Measurements from ENCODE around the gene MNT. TPM values are rescaled to one million over a fixed set of nuclear protein-coding genes. Genes with fewer than 3 reads are reported as not detected.
A peak's percentile ranks its signal among the peaks of the same experiment; 100 is the strongest.

Gene MNT
- total and polyA plus RNA-seq, 11 donors, result 4.1 to 20.4 (median 9.8) TPM

DNA sequence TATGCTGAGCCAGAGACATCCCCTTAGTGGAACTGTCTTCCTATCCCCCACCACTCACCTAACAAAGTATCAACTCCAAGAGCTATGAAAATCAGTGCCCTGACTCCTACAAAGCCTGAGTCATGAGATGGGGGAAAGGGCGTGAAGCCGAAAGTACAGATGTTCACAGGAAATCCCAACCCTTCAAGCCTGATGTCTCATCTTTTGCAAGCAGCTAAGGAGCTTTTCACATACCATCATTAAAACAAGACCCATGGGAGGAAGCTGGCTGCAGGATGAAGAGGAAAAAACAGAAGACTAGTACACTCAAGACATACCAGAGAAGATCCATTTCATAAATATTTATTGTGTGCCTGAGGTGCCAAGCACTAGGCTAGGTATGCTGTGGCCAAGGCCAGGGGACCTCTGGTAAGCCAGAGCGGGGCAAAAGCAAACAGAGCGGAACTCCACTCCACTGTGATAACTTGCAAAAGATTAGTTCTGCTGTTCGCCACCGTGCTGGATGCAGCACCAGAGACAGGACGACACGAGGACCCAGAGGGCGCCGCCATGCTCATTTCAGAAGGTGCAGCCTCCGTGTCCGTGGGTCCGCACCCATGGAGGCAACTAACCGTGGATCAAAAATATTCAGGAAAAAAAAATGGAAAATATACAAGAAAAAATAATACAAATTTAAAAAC is 4.5 kb upstream of the MNT start:
- ATAC-seq (no peak), DNase-seq (peak in 1 of 5 donors; percentile 45)
- WGBS, 4 donors, result 73 to 83% (median 78%) methylated on average over 14 of the region's 14 CpGs
- no peak overlapping the region for H3K4me3 ChIP-seq
- intact Hi-C loops (cut with DNase I), result no loop called here
- H3K4me1 ChIP-seq, result peaks cover 0 to 59% (median 47%) of the 10 kb centered on the region in 12 donors
- TF ChIP-seq POLR2A (IDR thresholded peaks at IDR 0.05), result no peak
- TF ChIP-seq, protein P1, sequence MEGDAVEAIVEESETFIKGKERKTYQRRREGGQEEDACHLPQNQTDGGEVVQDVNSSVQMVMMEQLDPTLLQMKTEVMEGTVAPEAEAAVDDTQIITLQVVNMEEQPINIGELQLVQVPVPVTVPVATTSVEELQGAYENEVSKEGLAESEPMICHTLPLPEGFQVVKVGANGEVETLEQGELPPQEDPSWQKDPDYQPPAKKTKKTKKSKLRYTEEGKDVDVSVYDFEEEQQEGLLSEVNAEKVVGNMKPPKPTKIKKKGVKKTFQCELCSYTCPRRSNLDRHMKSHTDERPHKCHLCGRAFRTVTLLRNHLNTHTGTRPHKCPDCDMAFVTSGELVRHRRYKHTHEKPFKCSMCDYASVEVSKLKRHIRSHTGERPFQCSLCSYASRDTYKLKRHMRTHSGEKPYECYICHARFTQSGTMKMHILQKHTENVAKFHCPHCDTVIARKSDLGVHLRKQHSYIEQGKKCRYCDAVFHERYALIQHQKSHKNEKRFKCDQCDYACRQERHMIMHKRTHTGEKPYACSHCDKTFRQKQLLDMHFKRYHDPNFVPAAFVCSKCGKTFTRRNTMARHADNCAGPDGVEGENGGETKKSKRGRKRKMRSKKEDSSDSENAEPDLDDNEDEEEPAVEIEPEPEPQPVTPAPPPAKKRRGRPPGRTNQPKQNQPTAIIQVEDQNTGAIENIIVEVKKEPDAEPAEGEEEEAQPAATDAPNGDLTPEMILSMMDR (IDR thresholded peaks at IDR 0.05), result no peak
- no peaks in the 10 kb centered on the region for H3K9me3 ChIP-seq
- no peaks in the 10 kb centered on the region for H3K36me3 ChIP-seq
- peak overlapping the region in 8 of 12 donors; percentile 16 to 99 (median 62) for H3K27ac ChIP-seq
- H3K27me3 ChIP-seq, result no peaks in the 10 kb centered on the region

DNA sequence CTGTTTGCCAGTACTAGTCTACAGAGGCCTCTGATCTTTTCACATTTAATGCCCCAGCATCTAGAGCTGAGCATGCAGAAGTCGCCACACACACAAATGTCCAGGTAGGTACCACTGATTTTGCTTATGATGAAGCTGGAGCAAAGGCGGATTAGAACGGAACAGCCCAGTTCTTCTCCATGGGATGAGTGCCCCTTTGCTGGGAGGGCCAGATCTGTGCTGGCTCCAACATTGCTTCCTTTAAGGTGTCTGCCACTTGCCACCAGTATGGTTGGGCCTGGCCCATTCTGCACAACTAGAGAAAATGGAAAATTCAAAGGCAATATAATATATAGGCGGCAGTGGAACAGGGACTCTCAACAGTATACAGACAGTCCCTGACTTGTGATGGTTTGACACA is 2.2 kb upstream of the MNT start:
- no peak for TF ChIP-seq POLR2A (IDR thresholded peaks at IDR 0.05)
- TF ChIP-seq, protein P1 (IDR thresholded peaks at IDR 0.05), result no peak
- Histone ChIP-seq H3K4me1 (peaks cover 5 to 72% (median 59%) of the 10 kb centered on the region in 12 donors), H3K27me3 (no peaks in the 10 kb centered on the region), H3K4me3 (peak overlapping the region in 1 of 12 donors; percentile 97), H3K9me3 (no peaks in the 10 kb centered on the region), H3K36me3 (no peaks in the 10 kb centered on the region), H3K27ac (peak overlapping the region in 6 of 12 donors; percentile 81 to 100 (median 100))
- ATAC-seq, result no peak
- WGBS, 4 donors, result 87 to 94% (median 92%) methylated on average over 4 of the region's 4 CpGs
- intact Hi-C loops (cut with DNase I), result no loop called here
- peak in 1 of 5 donors; percentile 4 for DNase-seq

DNA sequence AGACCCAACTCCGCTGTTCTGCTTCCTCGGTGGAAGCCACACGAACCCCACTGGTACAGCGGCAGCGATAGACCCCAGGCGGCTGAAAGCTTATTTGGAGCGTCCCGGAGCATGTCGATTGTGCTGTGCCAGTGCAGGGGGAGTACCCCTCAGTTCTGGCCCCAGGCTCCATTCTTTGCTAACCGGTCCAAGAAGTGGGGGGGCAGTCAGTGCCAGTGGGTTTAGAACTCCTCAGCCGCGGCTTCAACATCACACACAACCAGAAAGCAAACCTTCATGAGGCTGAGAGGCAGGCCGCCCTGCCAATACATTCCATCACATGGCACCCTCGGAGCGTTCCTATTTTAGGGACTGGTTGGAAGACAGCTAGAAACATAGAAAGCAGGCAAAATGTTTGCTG is 1.7 kb upstream of the MNT start:
- peak in 4 of 5 donors; percentile 13 to 67 (median 44) for DNase-seq
- Histone ChIP-seq H3K4me3 (peak overlapping the region; percentile 40 to 99 (median 90)), H3K36me3 (no peaks in the 10 kb centered on the region), H3K4me1 (peaks cover 10 to 75% (median 62%) of the 10 kb centered on the region in 12 donors), H3K27ac (peak overlapping the region in 11 of 12 donors; percentile 99 to 100 (median 99)), H3K9me3 (no peaks in the 10 kb centered on the region), H3K27me3 (no peaks in the 10 kb centered on the region)
- TF ChIP-seq POLR2A (IDR thresholded peaks at IDR 0.05), result no peak
- TF ChIP-seq, protein P1 (IDR thresholded peaks at IDR 0.05), result no peak
- intact Hi-C loops (cut with DNase I), result no loop called here
- ATAC-seq, result no peak
- 18 to 36% (median 23%) methylated on average over 15 of the region's 15 CpGs for WGBS, 4 donors

DNA sequence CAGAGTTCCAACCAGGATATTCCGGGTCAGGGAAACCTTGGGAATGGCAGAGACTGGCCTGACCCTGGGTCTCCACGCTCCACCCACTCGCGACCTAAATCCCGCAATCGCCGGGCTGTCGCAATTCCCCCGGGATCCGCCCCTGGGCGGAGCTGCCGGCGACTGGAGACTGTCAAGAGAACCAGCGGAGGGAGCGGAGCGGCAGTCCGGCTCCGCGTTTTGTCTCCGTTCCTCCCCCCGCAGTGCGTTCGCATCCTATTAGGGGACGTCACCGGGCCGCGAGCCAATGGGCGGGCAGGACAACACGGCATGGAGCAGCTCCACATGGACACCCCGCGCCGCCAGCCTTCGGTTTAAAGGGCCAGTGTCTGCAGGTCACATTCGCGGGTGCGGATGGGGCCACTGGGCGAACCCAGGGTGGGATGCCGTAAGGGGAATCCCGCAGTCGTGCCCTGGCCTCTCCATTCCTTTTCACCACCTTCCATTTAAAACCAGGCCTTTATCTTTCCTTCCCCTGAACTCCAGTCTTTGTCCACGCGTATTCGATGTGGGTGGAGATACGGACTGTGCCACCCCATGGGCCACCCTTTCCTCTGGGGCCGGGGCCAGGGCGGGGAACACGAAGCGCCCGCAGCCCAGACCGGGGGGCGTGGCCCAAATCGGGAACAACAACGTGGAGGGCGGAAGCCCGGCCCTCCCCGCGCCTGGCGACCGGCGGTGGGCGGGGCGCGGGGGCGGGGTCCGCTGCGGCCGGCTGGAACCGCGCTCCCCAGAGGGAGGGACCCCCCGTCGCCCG is 764 bp upstream of the MNT start:
- Histone ChIP-seq H3K9me3 (no peaks in the 10 kb centered on the region), H3K27me3 (no peaks in the 10 kb centered on the region), H3K4me1 (peaks cover 13 to 75% (median 60%) of the 10 kb centered on the region in 12 donors), H3K27ac (peak overlapping the region; percentile 94 to 100 (median 99)), H3K4me3 (peak overlapping the region; percentile 71 to 99 (median 92)), H3K36me3 (no peaks in the 10 kb centered on the region)
- DNase-seq (peak; percentile 100), ATAC-seq (peak; percentile 60 to 79 (median 70))
- 0 to 3% (median 1%) methylated on average over 10 to 72 of the region's 72 CpGs for WGBS, 4 donors
- intact Hi-C loops (cut with DNase I), result loop anchor here in 2 of 10 donors (1.0 kb wide), 2 partner anchors 8 to 9 kb away; no protein-coding TSS in a partner anchor
- TF ChIP-seq, protein P1 (IDR thresholded peaks at IDR 0.05), result no peak
- TF ChIP-seq POLR2A (IDR thresholded peaks at IDR 0.05), result no peak
